Activated CD4-positive, CD25-positive, alpha-beta regulatory T cell treated with anti-CD3 and anti-CD28 coated beads, Interleukin-2, amount 50 U/mL, for 72 hours (primary cell): Measurements from ENCODE around the gene GLT8D2.

Experiments
- DNase-seq: peaks from one replicate; pipeline ENCODE4 v3.0.0; 2021

Gene GLT8D2

DNA sequence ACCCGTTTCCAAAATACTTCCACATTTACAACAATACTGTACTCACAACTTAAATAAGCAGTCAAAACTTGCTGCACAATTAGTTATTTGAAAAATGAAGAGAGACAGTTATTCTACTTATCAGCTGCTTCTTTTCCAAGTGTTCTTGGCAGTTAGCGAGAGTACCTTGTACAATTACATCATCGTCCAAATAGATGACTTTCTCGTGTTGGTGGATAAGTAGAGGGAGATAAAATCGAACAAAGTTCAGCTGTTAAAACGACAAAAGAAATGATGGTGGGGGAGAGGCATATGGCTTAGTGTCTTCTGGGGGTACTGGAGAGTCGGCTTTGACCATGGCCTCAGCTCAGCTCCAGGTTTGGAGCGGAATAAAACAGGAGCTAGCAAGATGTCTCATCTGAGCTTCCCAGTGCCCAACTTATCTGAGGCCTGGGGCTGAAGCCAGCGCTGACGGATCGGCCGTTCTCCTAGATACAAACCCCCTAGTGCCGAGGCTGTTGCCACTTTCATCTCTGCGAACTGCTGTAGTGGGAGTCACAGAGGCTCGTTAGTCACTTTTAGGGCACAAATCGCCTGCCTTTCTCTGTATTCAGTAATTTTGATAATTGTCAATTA is 52.6 kb downstream of the GLT8D2 start:
- DNase-seq: no peak

DNA sequence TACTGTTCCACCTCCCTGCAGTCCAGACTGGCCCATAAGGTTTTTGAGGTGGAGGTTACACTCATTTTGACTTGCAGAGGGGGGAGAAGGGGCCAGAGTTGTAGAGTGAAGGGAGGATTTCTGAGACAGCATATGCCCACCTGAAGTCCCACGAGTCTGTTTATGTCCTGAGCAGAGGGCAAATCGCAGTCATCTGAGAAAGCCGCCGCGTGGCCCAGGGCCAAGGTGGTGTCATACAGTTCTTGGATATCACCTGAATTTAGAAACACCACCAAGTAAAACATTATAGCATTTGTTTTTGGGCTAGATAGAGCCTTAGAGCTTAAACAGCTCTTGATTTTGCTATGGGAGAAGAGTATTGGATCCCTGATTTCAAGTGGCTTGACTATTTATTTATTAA is 53.4 kb downstream of the GLT8D2 start:
- no peak for DNase-seq

DNA sequence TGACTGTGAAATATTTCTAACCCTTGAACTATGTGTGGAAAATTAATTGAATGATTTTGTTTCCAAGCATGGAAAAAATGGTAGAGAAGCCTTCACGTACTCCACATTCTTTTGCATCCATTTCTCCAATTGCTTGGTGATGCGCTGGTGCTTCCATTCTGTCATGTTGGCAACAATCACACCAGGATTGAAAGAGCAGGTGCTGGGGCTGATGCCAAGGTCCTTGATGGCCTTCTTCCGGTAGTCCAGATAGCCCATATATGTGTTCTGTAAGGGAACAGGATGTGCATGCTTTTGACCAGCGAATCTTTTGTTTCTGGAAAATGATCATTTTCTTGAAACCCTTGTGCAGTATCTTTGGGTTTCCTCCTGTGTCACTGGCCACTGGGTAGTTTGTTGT is 55.8 kb downstream of the GLT8D2 start:
- DNase-seq: no peak

DNA sequence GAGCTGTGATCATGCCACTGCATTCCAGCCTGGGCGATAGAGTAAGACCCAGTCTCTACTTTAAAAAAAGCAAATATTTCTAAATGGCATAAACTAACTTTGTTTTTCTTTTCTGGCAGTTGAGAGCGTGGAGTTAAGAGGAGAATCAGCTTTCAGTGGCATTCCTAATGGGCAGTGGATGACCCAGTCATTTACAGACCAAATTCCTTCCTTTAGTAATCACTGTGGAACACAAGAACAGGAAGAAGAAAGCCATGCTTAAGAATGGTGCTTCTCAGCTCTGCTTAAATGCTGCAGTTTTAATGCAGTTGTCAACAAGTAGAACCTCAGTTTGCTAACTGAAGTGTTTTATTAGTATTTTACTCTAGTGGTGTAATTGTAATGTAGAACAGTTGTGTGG is 63.2 kb downstream of the GLT8D2 start:
- DNase-seq: no peak

DNA sequence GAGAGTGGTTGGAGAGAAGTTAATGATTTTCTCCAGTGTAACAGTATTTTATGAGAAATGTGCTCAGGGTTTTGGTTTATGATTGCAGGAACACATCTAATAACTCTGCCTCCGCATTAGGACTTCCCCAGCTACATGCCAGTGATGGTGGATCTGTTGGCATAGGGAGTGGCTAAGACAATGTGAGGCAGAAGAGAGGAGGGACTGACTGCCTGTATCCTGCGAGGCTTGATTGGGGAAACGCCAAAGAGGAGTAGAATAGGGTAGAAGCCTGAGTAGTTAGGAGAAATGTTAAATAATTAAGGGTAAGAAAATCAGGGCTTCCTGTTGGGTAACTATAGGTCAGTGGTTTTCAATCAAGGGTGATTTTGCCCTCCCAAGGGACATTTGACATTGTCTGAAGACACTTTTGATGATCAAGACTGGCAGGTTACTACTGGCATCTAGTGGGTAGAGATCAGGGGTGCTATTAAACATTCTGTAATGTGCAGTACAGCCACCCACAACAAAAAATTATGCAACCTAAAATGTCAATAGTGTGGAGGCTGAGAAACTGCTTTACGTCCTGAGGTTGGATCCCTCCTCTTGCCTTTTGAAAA is 71.5 kb downstream of the GLT8D2 start:
- no peak for DNase-seq

DNA sequence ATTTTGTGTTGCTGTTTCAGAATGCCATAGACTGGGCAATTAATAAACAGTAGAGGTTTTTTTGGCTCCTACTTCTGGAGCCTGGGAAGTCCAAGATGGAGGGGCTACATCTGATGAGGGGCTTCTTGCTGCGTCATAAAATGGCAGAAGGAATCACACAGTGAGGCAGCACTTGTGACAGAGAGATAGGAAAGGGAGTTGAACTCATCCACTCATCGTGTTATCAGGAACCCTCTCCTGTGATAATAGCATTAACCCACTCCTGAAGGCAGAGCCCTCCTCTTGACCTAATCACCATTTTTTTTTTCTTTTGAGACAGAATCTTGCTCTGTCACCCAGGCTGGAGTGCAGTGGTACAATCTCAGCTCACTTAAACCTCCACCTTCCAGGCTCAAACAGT is 74.6 kb downstream of the GLT8D2 start:
- no peak for DNase-seq

DNA sequence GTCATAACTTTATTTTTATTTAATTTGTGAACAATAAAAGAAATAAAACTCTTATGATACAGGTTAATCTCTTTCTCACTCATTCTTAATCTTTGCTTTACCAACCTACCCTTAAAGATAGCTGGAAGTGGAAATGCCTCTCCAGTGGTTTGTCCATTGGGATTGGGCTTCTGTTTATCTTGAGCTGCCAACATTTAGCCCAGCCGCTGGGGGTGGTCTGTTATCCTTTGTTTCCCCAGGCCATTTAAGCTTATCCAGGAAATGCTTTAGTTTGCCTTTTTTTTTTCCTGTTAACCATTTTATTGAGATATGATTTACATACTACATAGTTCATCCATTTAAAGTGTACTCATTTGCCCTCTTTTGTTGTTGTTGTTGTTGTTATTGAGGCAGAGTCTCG is 76.1 kb downstream of the GLT8D2 start:
- DNase-seq: no peak

DNA sequence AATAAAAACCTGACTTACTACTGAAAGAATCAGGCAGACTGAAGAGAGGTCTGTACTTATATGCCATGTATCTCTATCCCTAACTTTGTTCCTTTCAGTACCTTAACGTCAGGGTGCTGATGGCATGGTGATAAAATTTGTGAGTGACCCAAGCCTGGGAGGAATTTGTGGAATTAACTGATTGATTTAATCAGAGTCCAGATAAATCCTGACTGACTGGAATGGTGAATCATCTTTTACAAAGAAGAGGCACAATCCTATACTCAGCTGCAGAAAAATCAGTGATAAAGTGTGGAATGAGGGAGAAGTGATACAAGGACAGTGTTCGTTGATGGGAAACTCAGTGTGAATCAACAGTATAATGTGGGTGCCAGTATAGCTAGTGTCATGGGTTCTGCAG is 80.6 kb downstream of the GLT8D2 start:
- DNase-seq: no peak

DNA sequence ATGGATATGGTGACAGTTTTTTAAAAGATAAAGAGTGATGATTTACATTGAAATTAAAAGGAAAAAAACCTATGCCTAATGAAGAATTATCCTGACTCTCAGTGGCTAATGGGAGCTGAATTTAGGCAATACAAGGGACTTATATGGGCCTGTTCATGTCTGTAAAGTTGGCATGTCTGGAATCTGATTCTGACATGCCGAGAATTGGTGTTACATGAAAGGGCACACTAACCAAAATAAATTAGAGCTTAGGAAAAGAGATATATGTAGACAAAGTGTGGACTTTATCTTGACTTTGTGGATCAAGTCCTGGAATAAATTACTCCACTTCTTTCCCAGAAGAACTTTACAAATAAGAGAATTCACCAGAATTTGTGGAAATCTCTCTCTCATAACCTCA is 83.3 kb downstream of the GLT8D2 start:
- no peak for DNase-seq

DNA sequence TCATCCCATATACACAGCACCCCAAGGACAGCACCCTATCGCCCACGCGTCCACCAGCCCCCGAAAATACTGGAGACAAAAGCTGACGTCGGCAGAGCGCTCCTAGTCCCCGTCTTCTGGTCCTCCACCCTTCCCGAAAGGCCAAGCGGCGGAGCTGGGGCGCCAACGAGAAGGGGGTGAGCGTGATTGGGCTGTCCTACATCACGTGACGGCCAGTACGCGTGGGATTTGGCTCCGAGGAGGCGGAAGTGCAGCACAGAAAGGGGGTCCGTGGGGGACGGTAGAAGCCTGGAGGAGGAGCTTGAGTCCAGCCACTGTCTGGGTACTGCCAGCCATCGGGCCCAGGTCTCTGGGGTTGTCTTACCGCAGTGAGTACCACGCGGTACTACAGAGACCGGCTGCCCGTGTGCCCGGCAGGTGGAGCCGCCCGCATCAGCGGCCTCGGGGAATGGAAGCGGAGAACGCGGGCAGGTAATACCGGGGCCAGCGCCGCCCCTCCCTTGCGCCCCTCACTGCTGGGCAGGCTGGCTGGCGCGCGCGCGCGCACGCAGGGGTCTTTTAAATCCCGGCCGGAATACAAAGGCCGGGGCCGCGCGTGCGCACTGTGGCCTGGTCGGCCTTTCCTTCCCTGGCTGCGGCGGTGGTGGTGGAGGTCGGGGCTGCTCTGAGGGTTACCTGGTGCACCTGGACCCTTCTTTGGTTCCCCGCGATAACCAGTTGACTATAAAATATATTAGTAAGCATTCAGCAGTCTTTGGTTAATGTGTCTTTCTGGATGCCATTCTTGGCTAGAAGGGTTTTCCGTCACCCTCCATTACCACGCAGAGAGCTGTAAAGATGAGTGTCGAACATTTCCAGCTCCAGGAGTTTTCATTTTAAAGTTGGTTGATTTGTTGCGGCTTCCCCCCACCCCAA is 84.1 kb downstream of the GLT8D2 start, which contains the start of gene TDG:
TDG (plus strand) TSS at position 283 of the 915 bp plus-strand sequence; CDS start at position 449, 166 bp downstream.
- peak; percentile 91 for DNase-seq

DNA sequence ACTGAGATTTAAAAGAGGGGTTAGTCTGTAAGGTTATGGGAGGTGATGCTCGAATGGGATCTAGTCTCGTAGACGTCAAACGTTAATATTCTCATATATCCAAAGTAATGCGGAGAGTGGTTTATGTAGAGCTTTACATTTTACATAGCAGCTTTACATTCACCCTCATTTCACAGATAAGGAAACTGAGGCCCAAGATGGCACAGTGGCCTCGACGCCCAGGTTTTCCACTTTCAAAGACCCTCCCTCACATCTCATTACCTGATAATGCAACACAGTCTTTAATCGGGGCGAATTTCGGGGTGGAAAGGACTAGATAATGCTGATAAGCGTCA is 84.8 kb downstream of the GLT8D2 start:
- no peak for DNase-seq

DNA sequence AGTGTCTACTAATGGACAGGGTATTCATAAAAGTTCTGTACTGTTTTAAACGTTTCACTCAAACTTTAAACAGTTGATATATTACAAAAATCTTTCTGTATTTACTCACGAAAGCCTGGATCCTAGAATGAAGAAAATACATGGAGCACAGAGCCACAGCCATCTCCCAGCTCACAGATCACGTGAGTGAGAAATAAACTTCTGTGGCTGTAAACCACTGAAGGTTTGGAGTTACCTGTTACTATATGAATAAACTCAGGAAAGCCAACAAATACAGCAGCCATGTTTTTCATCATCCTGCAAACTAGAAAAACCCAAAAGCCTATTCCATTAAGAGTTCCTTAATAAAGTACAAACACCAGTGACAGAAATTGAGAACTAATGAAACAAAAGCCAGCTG is 85.2 kb downstream of the GLT8D2 start:
- DNase-seq: no peak

DNA sequence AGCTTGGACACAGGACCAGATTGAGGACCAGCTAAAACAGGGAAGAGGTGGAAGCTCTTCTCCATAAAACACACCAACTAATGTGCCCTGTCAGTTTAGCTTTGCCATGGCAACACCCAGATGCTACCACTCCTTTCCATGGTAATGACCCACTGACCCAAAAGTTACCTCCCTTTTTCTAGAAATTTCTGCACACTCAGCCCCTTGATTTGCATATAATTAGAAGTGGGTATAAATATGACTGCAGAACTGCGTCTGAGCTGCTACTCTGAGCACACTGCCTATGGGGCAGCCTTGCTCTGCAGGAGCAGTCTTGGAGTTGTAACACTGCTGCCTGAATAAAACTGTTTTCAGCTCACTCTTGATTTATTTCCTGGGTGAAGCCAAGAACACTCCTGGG is 87.5 kb downstream of the GLT8D2 start:
- no peak for DNase-seq

DNA sequence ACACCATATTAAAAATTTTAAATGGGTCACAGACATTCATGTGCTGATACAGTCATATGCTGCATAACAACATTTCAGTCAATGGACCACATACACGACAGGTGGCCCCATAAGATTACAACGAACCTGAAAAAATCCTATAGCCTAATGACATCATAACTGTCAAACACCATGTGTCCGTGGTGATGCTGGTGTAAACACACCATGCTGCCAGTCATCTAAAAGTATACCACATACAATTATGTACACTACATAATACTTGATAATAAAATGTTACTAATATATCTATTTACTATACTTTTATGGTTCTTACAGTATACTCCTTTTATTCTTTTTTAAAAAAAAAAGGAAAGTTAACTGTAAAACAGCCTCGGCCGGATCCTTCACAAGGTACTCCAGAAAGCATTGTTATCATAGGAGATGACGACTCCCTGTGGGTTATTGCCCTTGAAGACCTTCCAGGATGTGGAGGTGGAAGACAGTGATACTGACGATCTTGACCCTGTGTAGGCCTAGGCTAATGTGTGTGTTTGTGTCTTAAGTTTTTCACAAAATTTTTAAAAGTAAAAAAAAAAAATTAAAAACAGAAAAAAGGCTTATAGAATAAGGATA is 89.3 kb downstream of the GLT8D2 start:
- no peak for DNase-seq

DNA sequence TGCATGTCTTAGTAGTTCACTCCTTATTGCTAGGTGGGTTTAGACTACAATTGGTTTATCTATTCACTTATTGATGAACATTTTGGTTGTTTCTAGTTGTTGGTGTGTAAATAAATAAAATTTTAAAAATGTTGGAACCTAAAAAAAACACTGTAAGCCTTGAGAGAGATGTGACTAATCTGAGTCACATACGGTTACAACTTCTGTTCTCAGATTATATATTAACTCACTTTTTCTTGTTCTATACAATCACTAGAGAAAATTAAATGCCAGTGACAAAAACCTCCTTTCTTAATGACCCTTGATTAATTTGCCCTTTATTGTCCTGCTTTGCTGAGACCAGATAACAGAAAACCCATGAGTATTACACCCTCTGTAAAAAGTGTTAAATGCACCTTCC is 91.4 kb downstream of the GLT8D2 start:
- DNase-seq: no peak

DNA sequence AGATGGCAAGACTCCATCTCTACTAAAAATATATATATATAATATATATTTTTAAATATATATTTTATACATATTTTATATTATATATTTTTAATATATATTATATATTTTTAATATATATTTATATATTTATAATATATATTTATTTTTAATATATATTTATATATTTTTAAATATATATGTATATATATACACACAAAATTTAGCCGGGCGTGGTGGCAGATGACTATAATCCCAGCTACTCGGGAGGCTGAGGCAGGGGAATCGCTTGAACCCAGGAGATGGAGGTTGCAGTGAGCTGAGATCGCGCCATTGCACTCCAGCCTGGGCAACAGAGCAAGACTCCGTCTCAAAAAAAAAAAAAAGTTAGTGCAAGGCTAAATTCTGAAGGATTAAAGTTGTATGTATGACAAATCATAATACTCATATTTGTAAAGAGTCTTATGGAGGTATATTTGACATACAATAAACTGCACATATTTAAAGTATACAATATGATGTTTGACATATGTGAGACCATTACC is 92.1 kb downstream of the GLT8D2 start:
- no peak for DNase-seq

DNA sequence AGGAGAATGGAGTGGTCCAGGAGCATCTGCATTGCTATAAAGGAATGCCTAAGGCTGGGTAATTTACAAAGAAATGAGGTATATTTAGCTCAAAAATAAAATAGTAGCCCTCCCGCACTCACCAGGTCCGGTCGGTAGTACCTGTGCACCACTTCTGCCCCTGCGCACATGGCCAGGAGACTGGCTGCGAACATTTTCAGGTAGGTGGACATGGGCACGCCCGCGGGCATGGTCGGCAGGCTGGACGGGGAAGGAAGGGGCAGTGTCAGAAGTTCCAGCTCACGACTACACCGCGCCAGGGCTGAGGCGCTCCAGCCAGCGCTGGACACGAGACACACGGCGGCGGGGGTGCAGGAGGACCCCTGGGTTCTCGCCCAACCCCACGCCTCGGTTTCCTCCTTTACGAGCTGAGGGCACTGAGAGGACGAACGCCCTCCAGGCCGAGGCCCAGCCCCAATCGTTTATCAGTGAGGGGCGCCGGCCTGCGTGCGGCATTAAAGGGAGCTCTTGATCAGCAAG is 93.4 kb downstream of the GLT8D2 start:
- peak; percentile 42 for DNase-seq

DNA sequence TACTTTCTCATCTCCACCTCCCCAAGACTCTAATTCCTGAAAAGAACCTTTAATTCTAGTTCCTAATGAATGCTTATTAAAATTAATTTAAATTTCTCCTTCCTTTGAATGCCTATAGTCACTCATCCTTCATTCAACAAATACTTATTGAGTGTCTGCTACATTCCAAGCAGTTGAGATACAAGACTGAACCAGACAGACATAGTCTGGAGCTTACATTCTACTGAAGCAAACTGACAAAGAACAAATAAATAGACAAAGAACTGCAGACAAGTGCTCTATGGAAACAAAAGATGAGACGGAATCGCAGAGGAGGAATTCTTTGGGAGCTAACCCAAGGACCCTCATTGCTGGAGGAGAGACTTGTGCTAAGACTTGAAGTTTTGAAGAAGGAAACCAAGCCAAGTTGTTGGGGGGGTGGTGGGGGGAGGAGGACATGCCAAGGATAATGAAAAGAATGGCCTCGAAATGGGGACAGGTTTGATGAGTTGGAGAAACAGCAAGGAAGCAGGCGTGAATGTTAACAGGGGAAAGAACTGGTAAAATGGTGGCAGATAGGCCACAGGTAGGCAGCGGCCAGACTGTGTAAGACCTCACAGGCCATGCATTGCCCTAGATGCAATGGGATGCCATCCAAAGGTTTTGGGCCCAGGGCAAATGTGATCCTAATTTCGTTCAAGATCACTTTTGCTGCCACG is 94.0 kb downstream of the GLT8D2 start:
- no peak for DNase-seq

DNA sequence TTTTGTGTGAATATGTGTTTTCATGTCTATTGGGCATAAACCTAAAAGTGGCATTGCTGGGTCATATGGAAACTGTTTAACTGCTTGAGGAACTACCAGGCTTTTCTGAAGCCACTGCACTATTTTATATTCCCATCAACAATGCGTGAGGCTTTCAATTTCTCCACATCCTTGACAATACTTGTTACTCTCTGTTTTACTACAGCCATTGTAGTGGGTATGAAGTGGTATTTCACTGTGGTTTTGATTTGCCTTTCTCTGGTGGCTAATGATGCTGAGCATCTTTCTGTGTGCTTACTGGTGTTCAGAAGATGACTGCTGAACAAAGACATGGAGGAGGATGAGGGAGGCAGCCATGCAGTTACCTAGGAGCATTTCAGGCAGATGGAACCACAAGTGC is 97.5 kb downstream of the GLT8D2 start:
- DNase-seq: no peak

DNA sequence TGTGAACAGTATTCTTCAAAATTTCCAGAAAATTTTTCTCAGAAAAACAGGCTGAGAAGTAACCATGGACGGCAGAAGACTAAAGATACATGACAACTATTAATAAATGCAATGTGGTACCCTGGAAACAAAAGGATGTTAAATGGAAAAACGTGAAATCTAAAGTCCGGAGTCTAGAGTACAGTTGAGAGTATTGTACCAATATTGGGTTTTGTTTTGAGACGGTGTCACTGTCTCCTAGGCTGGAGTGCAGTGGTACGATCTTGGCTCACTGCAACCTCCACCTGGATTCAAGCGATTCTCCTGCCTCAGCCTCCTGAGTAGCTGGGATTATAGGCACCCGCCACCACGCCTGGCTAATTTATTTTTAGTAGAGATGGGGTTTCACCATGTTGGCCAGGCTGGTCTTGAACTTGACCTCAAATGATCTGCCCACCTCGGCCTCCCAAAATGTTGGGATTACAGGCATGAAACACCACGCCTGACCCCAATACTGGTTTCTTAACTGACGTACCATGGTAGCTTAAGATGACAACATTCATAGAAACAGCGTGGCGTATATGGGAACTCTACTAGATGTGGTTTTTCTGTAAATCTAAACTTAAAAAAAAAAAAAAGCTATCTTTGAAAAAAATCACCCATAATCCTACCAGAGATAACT is 101.1 kb downstream of the GLT8D2 start:
- no peak for DNase-seq

DNA sequence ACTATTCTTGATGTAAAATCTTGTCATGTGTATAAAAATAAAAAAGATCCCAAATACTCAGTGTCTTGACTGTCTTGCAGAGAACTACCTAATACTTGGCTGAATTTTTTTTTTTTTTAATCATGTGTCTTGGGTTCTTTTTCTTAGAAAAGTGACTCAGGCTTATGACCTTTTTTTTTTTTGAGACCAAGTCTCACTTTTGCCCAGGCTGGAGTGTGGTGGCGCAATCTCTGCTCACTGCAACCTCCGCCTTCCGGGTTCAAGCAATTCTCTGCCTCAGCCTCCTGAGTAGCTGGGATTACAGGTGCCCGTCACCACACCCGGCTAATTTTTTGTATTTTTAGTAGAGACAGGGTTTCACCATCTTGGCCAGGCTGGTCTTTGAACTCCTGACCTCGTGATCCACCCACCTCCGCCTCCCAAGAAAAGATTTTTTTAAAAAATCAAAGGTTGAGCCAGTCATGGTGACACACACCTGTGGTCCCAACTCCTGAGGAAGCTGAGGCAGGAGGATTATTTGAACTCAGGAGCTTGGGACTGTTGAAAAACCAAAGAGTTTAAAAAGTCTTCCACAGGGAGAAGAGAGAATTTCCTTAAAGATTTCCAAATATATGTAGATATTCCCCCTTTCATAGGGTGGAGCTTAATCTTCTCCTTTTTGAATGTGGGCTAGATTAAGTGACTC is 102.0 kb downstream of the GLT8D2 start:
- DNase-seq: no peak
